Measurements from ENCODE around the gene RASGEF1C. TPM values are rescaled to one million over a fixed set of nuclear protein-coding genes. Genes with fewer than 3 reads are reported as not detected.

The RASGEF1C gene
- total RNA-seq, 2 experiments from 2014 or later = not detected

DNA sequence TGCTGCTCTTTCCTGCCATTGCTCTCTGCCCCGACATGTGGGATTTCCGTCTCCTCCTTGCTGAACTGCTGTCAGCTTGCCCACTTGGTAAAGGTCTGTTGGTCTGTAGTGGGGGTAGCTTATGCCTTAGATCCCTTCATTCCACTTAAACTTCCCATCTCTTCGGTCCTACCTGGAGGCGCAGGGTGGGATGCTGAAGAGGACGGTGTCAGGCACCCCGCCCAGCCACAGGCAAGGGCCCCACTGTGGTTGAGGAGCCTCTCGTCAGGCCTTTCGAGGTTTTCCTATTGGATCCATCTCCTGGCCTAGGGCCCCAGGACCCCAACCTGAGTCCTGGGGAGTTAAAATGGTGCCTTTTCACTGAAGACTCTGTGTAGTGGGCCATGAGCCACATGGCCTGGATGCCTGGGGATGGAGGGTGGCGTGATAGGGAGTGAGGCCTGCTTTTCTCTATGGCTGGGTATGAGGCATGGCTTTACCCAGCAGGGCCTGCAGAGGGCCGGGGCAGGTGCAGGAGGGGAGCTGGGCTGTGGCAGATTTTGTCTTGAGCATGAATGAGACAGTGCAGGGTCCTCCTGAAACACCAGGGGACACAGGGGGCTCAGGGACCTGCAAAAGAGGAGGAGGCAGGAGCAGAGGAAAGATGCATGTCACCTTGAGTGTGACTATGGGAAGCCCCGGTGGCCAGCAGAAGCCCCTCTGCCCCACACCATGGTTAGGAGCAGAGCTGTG, 111.7 kb downstream of the RASGEF1C start:
- H3K27ac ChIP-seq (ENCODE audit: low read depth in 1 of 2, low read length in 2 of 2) = no peak overlapping the region
- DNase-seq = peak in 2 of 14 experiments; percentile 2 to 27
- ATAC-seq (ENCODE audit: poor library complexity) = no peak
- no peaks in the 10 kb centered on the region for H3K36me3 Mint-ChIP-seq (ENCODE audit: low read depth)
- POLR2A ChIA-PET = no interaction called here
- intact Hi-C loops (cut with DNase I, micrococcal nuclease) = no loop called here
- H3K9me3 ChIP-seq (ENCODE audit: control insufficient read depth in 1 of 2, insufficient read depth in 1 of 2, low read length in 2 of 2) = peaks cover 0 to 4% of the 10 kb centered on the region in 2 experiments
- CTCF ChIA-PET = no interaction called here
- H3K4me3 ChIP-seq (ENCODE audit: low read length) = no peak overlapping the region
- no peaks in the 10 kb centered on the region for H3K27me3 Mint-ChIP-seq
- H3K4me1 ChIP-seq (ENCODE audit: insufficient read depth, low read length) = no peaks in the 10 kb centered on the region
- no peaks in the 10 kb centered on the region for H3K4me1 Mint-ChIP-seq (ENCODE audit: low read depth)
- no peak overlapping the region for H3K4me3 Mint-ChIP-seq
- H3K27me3 ChIP-seq (ENCODE audit: control insufficient read depth in 1 of 2, insufficient read depth in 2 of 2, low read length in 2 of 2) = no peaks in the 10 kb centered on the region
- H3K27ac Mint-ChIP-seq = no peak overlapping the region
- H3K9me3 Mint-ChIP-seq = no peaks in the 10 kb centered on the region
- H3K36me3 ChIP-seq (ENCODE audit: insufficient read depth, low read length) = no peaks in the 10 kb centered on the region
- TF ChIP-seq, protein P1, sequence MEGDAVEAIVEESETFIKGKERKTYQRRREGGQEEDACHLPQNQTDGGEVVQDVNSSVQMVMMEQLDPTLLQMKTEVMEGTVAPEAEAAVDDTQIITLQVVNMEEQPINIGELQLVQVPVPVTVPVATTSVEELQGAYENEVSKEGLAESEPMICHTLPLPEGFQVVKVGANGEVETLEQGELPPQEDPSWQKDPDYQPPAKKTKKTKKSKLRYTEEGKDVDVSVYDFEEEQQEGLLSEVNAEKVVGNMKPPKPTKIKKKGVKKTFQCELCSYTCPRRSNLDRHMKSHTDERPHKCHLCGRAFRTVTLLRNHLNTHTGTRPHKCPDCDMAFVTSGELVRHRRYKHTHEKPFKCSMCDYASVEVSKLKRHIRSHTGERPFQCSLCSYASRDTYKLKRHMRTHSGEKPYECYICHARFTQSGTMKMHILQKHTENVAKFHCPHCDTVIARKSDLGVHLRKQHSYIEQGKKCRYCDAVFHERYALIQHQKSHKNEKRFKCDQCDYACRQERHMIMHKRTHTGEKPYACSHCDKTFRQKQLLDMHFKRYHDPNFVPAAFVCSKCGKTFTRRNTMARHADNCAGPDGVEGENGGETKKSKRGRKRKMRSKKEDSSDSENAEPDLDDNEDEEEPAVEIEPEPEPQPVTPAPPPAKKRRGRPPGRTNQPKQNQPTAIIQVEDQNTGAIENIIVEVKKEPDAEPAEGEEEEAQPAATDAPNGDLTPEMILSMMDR (IDR thresholded peaks at IDR 0.05) = no peak

DNA sequence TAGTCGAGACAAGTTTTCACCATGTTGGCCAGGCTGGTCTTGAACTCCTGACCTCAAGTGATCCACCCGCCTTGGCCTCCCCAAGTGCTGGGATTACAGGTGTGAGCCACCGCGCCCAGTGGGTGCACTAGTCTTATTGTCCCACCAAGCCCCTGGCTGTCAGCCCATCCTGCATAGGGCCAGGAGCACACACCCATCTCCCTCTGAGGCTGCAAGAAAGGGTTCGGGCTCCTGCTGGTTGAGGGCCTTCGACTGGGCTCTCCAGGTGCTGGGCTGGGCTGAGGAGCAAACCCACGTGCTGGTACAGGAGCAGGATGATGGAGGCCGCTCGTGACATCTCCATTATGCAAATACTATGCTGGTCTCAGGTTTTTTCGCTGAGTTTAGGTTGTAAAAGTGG, 112.4 kb downstream of the RASGEF1C start:
- Mint-ChIP-seq H3K9me3 (no peaks in the 10 kb centered on the region), H3K27me3 (no peaks in the 10 kb centered on the region), H3K4me1 (ENCODE audit: low read depth) (no peaks in the 10 kb centered on the region), H3K36me3 (ENCODE audit: low read depth) (no peaks in the 10 kb centered on the region), H3K4me3 (no peak overlapping the region), H3K27ac (no peak overlapping the region)
- Histone ChIP-seq H3K27me3 (ENCODE audit: control insufficient read depth in 1 of 2, insufficient read depth in 2 of 2, low read length in 2 of 2) (no peaks in the 10 kb centered on the region), H3K27ac (ENCODE audit: low read depth in 1 of 2, low read length in 2 of 2) (no peak overlapping the region), H3K4me3 (ENCODE audit: low read length) (no peak overlapping the region), H3K9me3 (ENCODE audit: control insufficient read depth in 1 of 2, insufficient read depth in 1 of 2, low read length in 2 of 2) (peaks cover 0 to 4% of the 10 kb centered on the region in 2 experiments), H3K4me1 (ENCODE audit: insufficient read depth, low read length) (peaks cover under 1% of the 10 kb centered on the region), H3K36me3 (ENCODE audit: insufficient read depth, low read length) (no peaks in the 10 kb centered on the region)
- intact Hi-C loops (cut with DNase I, micrococcal nuclease) = no loop called here
- ChIA-PET POLR2A (no interaction called here), CTCF (no interaction called here)
- ATAC-seq (ENCODE audit: poor library complexity) (no peak), DNase-seq (peak in 1 of 14 experiments; percentile 21)
- TF ChIP-seq, protein P1 (IDR thresholded peaks at IDR 0.05) = no peak

DNA sequence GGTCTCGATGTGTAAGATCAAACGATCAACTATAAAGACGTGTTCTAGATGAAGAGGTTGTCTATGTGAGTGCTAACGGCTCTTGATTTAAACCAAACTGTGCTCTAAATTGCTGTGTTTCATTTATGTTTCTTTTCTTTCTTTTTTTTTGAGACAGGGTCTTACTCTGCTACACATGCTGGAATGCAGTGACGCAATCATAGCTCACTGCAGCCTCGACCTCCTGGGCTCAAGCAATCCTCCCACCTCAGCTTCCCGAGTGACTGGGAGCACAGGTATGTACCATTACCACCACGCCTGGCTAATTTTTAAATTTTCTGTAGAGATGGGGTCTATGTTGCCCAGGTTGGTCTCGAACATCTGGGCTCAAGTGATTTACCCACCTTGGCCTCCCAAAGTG, 113.5 kb downstream of the RASGEF1C start:
- Mint-ChIP-seq H3K4me1 (ENCODE audit: low read depth) (peaks cover 6% of the 10 kb centered on the region), H3K27ac (no peak overlapping the region), H3K27me3 (no peaks in the 10 kb centered on the region), H3K4me3 (no peak overlapping the region), H3K36me3 (ENCODE audit: low read depth) (no peaks in the 10 kb centered on the region), H3K9me3 (no peaks in the 10 kb centered on the region)
- ChIA-PET CTCF (no interaction called here), POLR2A (no interaction called here)
- Histone ChIP-seq H3K9me3 (ENCODE audit: control insufficient read depth in 1 of 2, insufficient read depth in 1 of 2, low read length in 2 of 2) (peaks cover 0 to 4% of the 10 kb centered on the region in 2 experiments), H3K4me3 (ENCODE audit: low read length) (no peak overlapping the region), H3K27me3 (ENCODE audit: control insufficient read depth in 1 of 2, insufficient read depth in 2 of 2, low read length in 2 of 2) (no peaks in the 10 kb centered on the region), H3K36me3 (ENCODE audit: insufficient read depth, low read length) (no peaks in the 10 kb centered on the region), H3K27ac (ENCODE audit: low read depth in 1 of 2, low read length in 2 of 2) (no peak overlapping the region), H3K4me1 (ENCODE audit: insufficient read depth, low read length) (peaks cover 10% of the 10 kb centered on the region)
- DNase-seq (no peak), ATAC-seq (ENCODE audit: poor library complexity) (no peak)
- TF ChIP-seq, protein P1 (IDR thresholded peaks at IDR 0.05) = no peak
- intact Hi-C loops (cut with DNase I, micrococcal nuclease) = no loop called here
